ENCODE results near the gene PARVB. TPM values are rescaled to one million over a fixed set of nuclear protein-coding genes. Genes with fewer than 3 reads are reported as not detected.

PARVB gene
- total and polyA plus RNA-seq, 10 of the 15 experiments (the other 5 are each of a cell fraction or from before 2014, with no cell fraction given), result 5.2 to 264 (median 76.0) TPM

DNA sequence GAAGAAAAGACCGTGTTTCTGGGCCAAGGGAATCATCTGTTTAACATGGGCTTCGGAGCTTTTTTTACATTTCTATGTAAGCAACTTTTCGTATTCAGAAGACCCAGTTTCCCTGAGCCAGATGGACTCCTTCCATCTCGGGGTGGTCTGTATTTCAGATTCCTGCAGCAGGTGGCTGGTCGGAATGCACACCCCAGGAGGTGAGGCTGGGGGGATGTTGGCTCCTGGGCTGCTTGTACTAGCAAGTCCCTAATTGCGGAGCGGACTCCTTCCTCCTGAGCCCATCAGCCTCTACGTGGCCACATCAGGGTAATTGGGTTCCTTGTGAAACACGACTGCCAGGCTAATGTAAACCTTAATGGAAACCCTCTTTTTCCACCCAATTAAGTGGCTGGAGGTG, 58.7 kb downstream of the PARVB start:
- TF ChIP-seq TBL1XR1 (IDR thresholded peaks at IDR 0.05; ENCODE audit: low read depth, low read length) (no peak), EGR1 (IDR thresholded peaks at IDR 0.05; ENCODE audit: borderline replicate concordance in 1 of 2, low read depth in 2 of 2, low read length in 2 of 2) (no peak), ATF2 (IDR thresholded peaks at IDR 0.05; ENCODE audit: low read length) (no peak)
- H3K79me2 ChIP-seq (ENCODE audit: control insufficient read depth, insufficient read depth, low read length), result peaks cover 9% of the 10 kb centered on the region
- RAD21 ChIA-PET (ENCODE audit: unreplicated experiment), result interaction anchor here (0.9 to 1.0 kb wide), 3 partner anchors 19 to 80 kb away, joined by 3 to 4 read pairs (median 3); no protein-coding TSS in a partner anchor
- intact Hi-C loops (cut with micrococcal nuclease; ENCODE audit: unreplicated experiment), result loop anchor here (5.0 to 10.0 kb wide), 2 partner anchors 56 to 482 kb away; no protein-coding TSS in a partner anchor
- H4K20me1 ChIP-seq (ENCODE audit: control insufficient read depth, insufficient read depth), result 0 out of 2 replicates have a peak, but pooled peaks cover 4% of the 10 kb centered on the region
- no peak overlapping the region for H3K27ac ChIP-seq (ENCODE audit: control insufficient read depth, insufficient read depth)
- POLR2A ChIA-PET, result no interaction called here
- ATAC-seq (no peak), FAIRE-seq (no peak), DNase-seq (ENCODE audit: low read depth, low spot score) (no peak)
- peaks cover 9 to 15% of the 10 kb centered on the region in 2 experiments for H3K36me3 ChIP-seq (ENCODE audit: control insufficient read depth in 2 of 2, insufficient read depth in 2 of 2, low read length in 1 of 2)
- CTCF ChIA-PET, result interaction anchor here (1.0 to 9.6 kb wide), 12 partner anchors 11 to 582 kb away, joined by 3 to 499 read pairs (median 4); partner anchors contain the start of genes PARVB and PARVG
- no peaks in the 10 kb centered on the region for H3K27me3 ChIP-seq (replicated peaks in 1 of 2; ENCODE audit: control insufficient read depth in 2 of 2, insufficient read depth in 2 of 2, low read length in 1 of 2)
- no peak overlapping the region for H3K4me2 ChIP-seq (ENCODE audit: control insufficient read depth, insufficient read depth)
- H3K4me3 ChIP-seq, result no peak overlapping the region
- 95% methylated on average over 9 of the region's 9 CpGs for WGBS (ENCODE audit: insufficient coverage, insufficient replicate concordance, low lambda C conversion rate, missing lambda C conversion rate)
- in situ Hi-C loops (cut with MboI), result no loop called here
- H3K9me3 ChIP-seq (replicated peaks; ENCODE audit: control insufficient read depth, insufficient read depth, low read length), result no peaks in the 10 kb centered on the region; the same call in 2 of the 3 replicates
- no peaks in the 10 kb centered on the region for H3K4me1 ChIP-seq (ENCODE audit: control insufficient read depth, insufficient read depth, low read length)
- no peak overlapping the region for H2AFZ ChIP-seq (ENCODE audit: control insufficient read depth, low read depth, low read length)
- SMC1A ChIA-PET (ENCODE audit: uncharacterized antibody, unreplicated experiment), result interaction anchor here (1.3 to 8.3 kb wide), 4 partner anchors 45 to 88 kb away, joined by 3 to 282 read pairs (median 7); no protein-coding TSS in a partner anchor
- H3K9ac ChIP-seq (ENCODE audit: control insufficient read depth, insufficient read depth, low read length), result no peak overlapping the region
- BruUV-seq (replicated peaks), result TSS peak; percentile 15

Data from GM12878 (cell line).